Measurements from ENCODE around the gene SAPCD1.

The SAPCD1 gene

GRCh38 chr6:31784098-31784925 lies 21.9 kb downstream of the SAPCD1 start:
- no peak for TF ChIP-seq CTCF (IDR thresholded peaks at IDR 0.05)

- TF ChIP-seq CTCF (IDR thresholded peaks at IDR 0.05) = no peak
These were observed 23.0 kb downstream of the SAPCD1 start for GRCh38 chr6:31785475-31785874.

GRCh38 chr6:31791324-31792089 lies 29.1 kb downstream of the SAPCD1 start:
- TF ChIP-seq CTCF (IDR thresholded peaks at IDR 0.05) = peak; percentile 50

GRCh38 chr6:31792090-31792374 lies 29.6 kb downstream of the SAPCD1 start:
- TF ChIP-seq CTCF (IDR thresholded peaks at IDR 0.05) = no peak

GRCh38 chr6:31792761-31793171 lies 30.3 kb downstream of the SAPCD1 start:
- TF ChIP-seq CTCF (IDR thresholded peaks at IDR 0.05) = no peak

- no peak for TF ChIP-seq CTCF (IDR thresholded peaks at IDR 0.05)
These were observed 31.9 kb downstream of the SAPCD1 start for GRCh38 chr6:31794294-31794865.

GRCh38 chr6:31794866-31795615 lies 32.6 kb downstream of the SAPCD1 start:
- no peak for TF ChIP-seq CTCF (IDR thresholded peaks at IDR 0.05)

All from LNCAP (cell line).